Activated CD8-positive, alpha-beta memory T cell treated with anti-CD3 and anti-CD28 coated beads, Interleukin-2, amount 50 U/mL, for 1 hour (primary cell): ENCODE data around the gene FZR1.
"Not testable (repeated sequence)": the region's sequence is repeated elsewhere in the genome, so short reads cannot be mapped to it uniquely, and the experiment has no call there.

Source experiments
- DNase-seq: peaks from one replicate; pipeline ENCODE4 v3.0.0-alpha.2; 2020; ENCODE audit errors: extremely low read depth

Gene FZR1

GRCh38 chr19:3546119-3546518, 40.0 kb downstream of the FZR1 start:
- no peak for DNase-seq

GRCh38 chr19:3547301-3547731, 41.2 kb downstream of the FZR1 start:
- no peak for DNase-seq

GRCh38 chr19:3547767-3548282, 41.7 kb downstream of the FZR1 start:
- DNase-seq: no peak

DNA sequence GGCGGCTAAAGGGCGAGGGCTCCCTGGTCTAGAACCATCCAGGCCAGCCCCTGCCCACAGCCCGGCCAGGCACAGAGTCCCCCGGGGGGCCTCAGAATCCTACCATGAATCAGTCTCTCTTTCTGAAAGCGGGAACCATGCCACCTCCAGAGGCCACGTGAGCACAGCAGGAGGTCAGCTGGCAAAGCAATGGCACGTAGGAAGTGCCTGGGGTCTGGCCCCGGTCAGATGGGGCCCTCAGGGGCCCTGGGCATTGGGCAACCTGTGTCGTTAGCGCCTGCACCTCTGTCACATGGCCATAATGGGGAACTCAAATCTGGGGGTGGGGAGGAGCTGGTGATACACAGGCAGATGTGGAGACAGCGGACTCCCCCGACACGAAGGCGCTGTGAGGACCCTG, 42.5 kb downstream of the FZR1 start:
- no peak for DNase-seq

DNA sequence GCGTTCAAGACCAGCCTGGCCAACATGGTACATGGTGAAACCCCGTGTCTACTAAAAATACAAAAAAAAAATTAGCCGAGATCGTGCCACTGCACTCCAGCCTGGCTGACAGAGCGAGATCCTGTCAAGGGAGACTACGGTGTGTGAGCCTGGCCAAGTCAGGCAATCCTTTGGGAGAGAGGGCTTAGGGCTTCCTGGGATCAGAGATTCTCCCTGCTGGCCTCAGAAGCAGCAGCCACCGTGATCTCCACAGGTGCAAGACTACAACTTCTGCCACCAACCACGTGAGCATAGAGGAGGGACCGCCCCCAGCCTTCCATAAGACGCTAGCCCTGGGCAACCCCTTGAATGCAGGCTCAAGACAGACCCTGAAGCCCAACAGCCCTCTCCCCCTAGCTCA, 43.7 kb downstream of the FZR1 start:
- no peak for DNase-seq

DNA sequence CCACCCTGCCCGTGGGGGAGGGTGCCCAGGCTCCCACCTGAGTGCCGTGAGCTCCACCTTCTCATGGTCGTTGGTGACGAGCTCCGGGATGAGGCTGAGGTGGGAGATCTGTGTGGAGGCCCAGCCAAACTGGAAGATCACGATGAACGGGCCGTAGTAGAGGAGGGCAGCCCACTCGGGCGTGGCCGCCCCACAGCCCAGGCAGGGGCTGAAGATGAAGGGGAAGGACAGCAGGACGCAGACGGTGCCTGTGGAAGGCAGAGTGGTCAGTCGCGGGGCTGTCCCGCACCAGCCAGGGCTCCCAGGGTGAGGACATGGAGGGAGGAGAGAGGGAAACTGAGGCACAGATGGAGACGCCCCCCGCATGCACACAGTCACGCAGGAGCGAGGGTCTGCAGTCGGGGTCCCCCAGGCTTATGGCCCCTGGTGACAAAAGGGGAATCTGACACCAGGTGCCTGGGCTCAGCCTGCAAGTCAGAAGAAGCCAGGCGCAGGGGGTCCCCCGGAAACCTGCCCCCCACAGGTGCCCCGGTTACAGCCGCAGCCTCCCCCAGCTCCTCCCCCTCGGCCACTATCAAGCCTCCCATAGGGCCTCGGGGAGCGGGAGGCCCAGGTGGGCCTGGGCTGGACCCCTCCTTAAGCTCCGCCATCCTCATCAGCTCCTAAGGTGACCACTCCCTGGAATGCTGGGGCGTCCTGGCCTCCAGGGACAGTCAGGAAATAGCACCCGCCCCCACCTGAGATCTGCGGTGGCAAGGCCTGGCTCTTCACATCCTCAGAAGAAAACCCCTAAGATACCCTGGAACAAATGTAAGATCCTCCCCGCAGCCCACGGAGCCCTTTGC, 45.1 kb downstream of the FZR1 start:
- DNase-seq: no peak

- no peak for DNase-seq
Observed at GRCh38 chr19:3551792-3552095, 45.6 kb downstream of the FZR1 start.

DNA sequence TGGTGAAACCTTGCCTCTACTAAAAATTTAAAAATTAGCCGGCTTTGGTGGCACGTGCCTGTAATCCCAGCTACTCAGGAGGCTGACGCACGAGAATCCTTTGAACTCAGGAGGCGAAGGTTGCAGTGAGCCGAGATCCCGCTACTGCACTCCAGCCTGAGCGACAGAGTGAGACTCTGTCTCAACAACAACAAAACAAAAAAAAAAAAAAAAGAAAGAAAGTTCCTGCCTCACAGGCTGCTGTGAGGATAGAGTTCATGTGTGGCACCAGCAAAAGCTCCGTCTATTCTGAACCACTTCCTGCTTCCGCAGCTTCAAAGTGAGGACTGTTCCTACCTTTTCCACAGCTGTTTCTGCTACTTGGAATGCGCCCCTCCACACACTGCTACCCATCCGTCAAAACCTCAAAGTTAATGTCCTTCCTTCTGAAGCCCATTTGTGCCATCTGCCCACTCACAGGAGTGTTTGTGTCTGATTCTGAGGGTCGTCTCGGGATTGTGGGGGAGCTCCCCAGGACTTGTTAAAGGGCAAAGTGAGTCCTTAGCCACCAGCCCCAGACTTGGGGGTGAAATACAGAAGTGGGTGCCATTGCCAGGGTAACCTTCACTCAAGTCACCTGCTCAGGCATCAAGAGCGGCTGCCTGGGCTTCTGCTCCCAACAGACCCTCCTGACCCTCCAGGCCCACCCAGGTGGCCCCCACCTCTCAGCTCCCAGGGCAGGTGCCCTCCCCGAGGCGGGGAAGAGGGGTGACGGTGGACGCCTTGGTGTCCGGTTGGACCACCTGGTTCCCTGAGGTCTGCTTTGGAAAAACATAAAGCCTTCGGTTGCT, 48.4 kb downstream of the FZR1 start:
- no peak for DNase-seq

- no peak for DNase-seq
Observed at GRCh38 chr19:3555653-3556422, 49.7 kb downstream of the FZR1 start.

DNA sequence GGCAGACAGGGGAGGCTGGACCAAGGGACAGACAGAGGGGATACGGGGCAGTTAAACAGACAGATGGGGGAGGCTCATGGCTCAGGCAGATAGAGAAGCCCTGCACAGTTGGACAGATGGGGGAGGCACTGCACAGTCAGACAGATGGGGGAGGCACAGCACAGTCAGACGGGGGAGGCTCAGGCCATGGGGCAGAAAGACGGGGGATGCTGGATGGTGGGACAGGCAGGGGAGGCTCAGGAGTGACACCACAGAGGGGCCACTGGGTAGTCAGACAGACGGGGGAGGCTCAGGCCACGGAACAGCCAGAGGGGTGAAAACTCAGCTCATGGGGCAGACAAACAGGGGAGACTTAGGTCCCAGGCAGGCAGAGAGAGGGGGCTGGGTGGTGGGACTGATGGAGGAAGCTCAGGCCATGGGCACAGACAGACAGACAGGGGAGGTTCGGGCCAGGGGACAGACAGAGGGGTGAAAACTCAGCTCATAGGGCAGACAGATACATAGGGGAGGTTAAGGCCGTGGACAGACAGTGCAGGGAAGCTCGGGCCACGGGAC, 50.4 kb downstream of the FZR1 start:
- DNase-seq: no peak

- DNase-seq: no peak
Observed at GRCh38 chr19:3556978-3557460, 50.9 kb downstream of the FZR1 start.

- DNase-seq: peak; percentile 79
Observed at GRCh38 chr19:3557461-3558248, 51.5 kb downstream of the FZR1 start, which contains the start of gene MFSD12. Gene MFSD12 (minus strand): TSS chr19:3557586. CDS start chr19:3557403, 183 bp downstream.

- no peak for DNase-seq
Observed at GRCh38 chr19:3563709-3564524, 57.8 kb downstream of the FZR1 start.

- no peak for DNase-seq
Observed at GRCh38 chr19:3565139-3565538, 59.0 kb downstream of the FZR1 start.

GRCh38 chr19:3570042-3570441, 63.9 kb downstream of the FZR1 start:
- DNase-seq: not testable (repeated sequence)

DNA sequence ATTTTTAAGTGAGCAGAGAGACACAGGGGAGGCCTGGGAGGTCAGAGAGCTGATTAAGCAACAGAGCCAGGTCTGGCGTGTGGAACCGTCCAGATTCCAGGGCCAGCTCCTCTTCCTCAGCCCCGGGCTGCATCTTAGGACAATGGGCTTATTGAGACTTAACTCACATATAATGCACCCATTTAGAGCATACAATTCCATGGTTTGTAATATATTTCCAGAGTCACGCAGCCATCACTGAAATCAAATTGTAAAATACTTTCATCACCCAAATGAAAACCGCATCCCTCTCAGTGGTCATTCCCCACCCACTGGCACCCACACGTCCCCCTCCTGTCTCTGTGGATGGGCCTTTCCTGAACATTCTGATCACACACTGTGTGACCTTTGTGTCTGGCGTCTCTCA, 64.5 kb downstream of the FZR1 start:
- DNase-seq: no peak

DNA sequence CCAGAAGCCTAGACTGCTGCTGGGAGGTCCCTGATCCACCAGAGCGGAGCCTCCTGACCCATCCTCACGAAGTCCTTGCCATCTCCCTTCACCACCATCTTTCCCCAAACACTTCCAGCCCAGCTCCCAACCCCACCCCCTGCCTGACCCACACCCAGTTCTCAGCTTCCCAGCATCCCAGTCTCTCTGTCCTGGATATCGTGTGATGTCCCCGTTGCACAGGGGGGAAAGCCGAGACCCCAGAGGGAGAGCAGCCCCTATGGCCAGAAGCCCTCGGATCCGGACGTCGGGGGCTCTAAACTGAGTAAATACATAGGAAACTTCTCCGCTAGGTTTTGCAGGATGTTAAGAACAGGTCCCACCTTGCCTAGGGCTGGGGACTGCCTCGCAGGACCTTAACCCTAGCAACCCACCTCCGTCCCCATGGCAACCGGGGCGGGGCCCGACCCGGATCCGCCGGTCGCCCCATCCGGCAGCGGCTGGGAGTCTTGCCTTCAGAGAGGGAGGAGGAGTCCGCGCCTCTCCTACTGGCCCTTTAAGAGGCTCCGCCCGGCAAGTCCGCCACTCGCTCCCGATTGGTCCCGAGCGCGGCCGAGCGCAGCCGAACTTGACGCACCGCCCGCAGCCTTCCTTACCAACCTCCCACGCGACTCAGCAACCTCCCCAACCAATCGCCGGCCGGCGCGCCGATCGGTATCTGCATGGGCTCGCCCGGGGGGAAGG, 66.2 kb downstream of the FZR1 start:
- DNase-seq: peak; percentile 97

DNA sequence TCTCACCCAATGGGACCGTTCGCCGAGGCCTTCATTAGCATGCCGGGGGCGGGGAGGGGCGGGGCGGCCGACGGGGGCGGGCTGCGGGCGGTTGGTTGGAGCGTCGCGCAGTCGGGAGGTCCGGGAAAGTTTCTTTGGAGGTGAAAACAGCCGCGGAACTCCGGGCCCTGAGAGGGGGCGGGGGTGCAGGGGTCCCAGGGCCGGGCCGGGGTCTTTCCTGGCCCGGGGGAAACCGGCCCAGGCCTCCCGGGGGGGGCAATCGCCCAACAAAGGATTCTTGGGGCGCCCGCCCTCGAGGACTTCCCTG, 66.7 kb downstream of the FZR1 start, which contains the start of gene HMG20B:
TSS of gene HMG20B (plus strand) at position 90 of the 307 bp plus-strand sequence. CDS start 366 bp downstream, outside the sequence.
- no peak for DNase-seq

DNA sequence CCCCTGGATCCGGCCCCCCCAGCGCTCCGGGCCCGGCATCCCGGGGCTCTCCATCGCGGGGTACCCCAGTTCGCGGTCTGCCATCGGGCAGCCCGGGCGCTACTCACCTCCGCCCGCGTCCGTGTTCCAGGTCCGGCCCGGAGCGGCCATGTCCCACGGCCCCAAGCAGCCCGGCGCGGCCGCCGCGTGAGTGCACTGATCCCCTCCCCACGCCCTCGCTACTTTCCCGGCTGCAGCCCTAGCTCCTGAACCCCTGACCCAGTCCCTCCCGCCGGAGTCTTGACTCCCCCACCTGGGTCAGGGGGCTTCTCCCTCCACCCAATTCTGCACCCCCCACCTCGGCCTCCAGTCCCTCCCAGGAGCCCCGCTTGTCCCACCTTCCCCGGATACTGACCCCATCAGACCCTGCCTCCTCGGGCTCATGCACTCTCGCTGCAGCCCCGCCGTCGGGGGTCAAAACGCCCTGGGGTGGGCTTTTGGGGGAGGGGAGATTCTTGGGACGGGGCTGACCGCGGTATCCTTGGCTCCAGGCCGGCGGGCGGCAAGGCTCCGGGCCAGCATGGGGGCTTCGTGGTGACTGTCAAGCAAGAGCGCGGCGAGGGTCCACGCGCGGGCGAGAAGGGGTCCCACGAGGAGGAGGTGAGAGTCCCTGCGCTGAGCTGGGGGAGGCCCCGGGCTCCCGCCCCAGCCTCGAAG, 67.2 kb downstream of the FZR1 start:
- no peak for DNase-seq
